Epithelial cell of prostate (primary cell): Measurements from ENCODE around the gene VTN.

Experiments
- DNase-seq: peaks from one replicate; pipeline ENCODE4 v3.0.0-alpha.2; 2011; ENCODE audit warnings: low read depth, low spot score
- H3K27ac ChIP-seq: fragments of 450-650 bp; 2 replicates; pipeline ENCODE4 v1.5.1; 2017; ENCODE audit warnings: mild to moderate bottlenecking

Gene VTN

GRCh38 chr17:28396635-28397239, 26.6 kb upstream of the VTN start:
- DNase-seq = no peak
- no peak overlapping the region for H3K27ac ChIP-seq

GRCh38 chr17:28395968-28396367, 25.9 kb upstream of the VTN start:
- DNase-seq = no peak

GRCh38 chr17:28395426-28395825, 25.3 kb upstream of the VTN start:
- no peak overlapping the region for H3K27ac ChIP-seq
- no peak for DNase-seq

More at GRCh38 chr17:28395968-28396367, 25.9 kb upstream of the VTN start:
- no peak overlapping the region for H3K27ac ChIP-seq

GRCh38 chr17:28394337-28395116, 24.4 kb upstream of the VTN start:
- no peak for DNase-seq
- no peak overlapping the region for H3K27ac ChIP-seq

GRCh38 chr17:28392491-28392890, 22.4 kb upstream of the VTN start:
- no peak overlapping the region for H3K27ac ChIP-seq
- DNase-seq = no peak

GRCh38 chr17:28391401-28391800, 21.3 kb upstream of the VTN start:
- no peak for DNase-seq
- no peak overlapping the region for H3K27ac ChIP-seq

GRCh38 chr17:28390984-28391383, 20.9 kb upstream of the VTN start:
- no peak for DNase-seq
- no peak overlapping the region for H3K27ac ChIP-seq

- DNase-seq = no peak
- H3K27ac ChIP-seq = no peak overlapping the region
Observed at GRCh38 chr17:28390563-28390962, 20.5 kb upstream of the VTN start.

- H3K27ac ChIP-seq = no peak overlapping the region
- no peak for DNase-seq
Observed at GRCh38 chr17:28390141-28390540, 20.0 kb upstream of the VTN start.

GRCh38 chr17:28388106-28388505, 18.0 kb upstream of the VTN start:
- DNase-seq = no peak
- no peak overlapping the region for H3K27ac ChIP-seq

GRCh38 chr17:28386391-28386790, 16.3 kb upstream of the VTN start:
- no peak for DNase-seq
- no peak overlapping the region for H3K27ac ChIP-seq

- DNase-seq = no peak
- no peak overlapping the region for H3K27ac ChIP-seq
Observed at GRCh38 chr17:28385406-28385805, 15.3 kb upstream of the VTN start.

GRCh38 chr17:28385037-28385400, 14.9 kb upstream of the VTN start:
- no peak overlapping the region for H3K27ac ChIP-seq
- no peak for DNase-seq

GRCh38 chr17:28384281-28385036, 14.4 kb upstream of the VTN start:
- H3K27ac ChIP-seq = no peak overlapping the region
- no peak for DNase-seq

GRCh38 chr17:28381141-28381825, 11.2 kb upstream of the VTN start:
- no peak for DNase-seq
- H3K27ac ChIP-seq = no peak overlapping the region

GRCh38 chr17:28379814-28380801, 10.0 kb upstream of the VTN start:
- peak; percentile 98 for DNase-seq
- peak overlapping the region; percentile 54 for H3K27ac ChIP-seq

GRCh38 chr17:28372945-28373274, 2.8 kb upstream of the VTN start:
- no peak for DNase-seq
- no peak overlapping the region for H3K27ac ChIP-seq

GRCh38 chr17:28372203-28372944, 2.3 kb upstream of the VTN start:
- DNase-seq = no peak
- H3K27ac ChIP-seq = no peak overlapping the region
